Activated T-cell treated with anti-CD3 and anti-CD28 coated beads, Interleukin-2, amount 50 U/mL, for 24 hours (primary cell): Measurements from ENCODE around the gene C19orf73.

Experiments used
- DNase-seq: peaks from one replicate; pipeline ENCODE4 v3.0.0-alpha.2; 2020
- H3K27ac Mint-ChIP-seq: 2 replicates; pipeline ENCODE4 v1.8.0; 2020; ENCODE audit warnings: mild to moderate bottlenecking, mixed read lengths
- H3K27me3 Mint-ChIP-seq: 2 replicates; pipeline ENCODE4 v1.8.0; 2020; ENCODE audit warnings: mixed read lengths
- H3K36me3 Mint-ChIP-seq: 2 replicates; pipeline ENCODE4 v1.8.0; 2020; ENCODE audit warnings: low read depth, mixed read lengths
- H3K4me1 Mint-ChIP-seq: 2 replicates; pipeline ENCODE4 v1.8.0; 2020; ENCODE audit warnings: low read depth, mixed read lengths
- H3K4me3 Mint-ChIP-seq: 2 replicates; pipeline ENCODE4 v1.8.0; 2020; ENCODE audit warnings: mild to moderate bottlenecking, moderate library complexity, mixed read lengths
- H3K9me3 Mint-ChIP-seq: 2 replicates; pipeline ENCODE4 v1.8.0; 2020; ENCODE audit warnings: mixed read lengths

C19orf73 gene

GRCh38 chr19:49118565-49119410, at the start of gene C19orf73:
Gene C19orf73 (minus strand): TSS chr19:49119143. CDS start chr19:49119022, 121 bp downstream.
- Mint-ChIP-seq H3K36me3 (peaks cover 5% of the 10 kb centered on the region), H3K9me3 (no peaks in the 10 kb centered on the region), H3K27me3 (peaks cover 11% of the 10 kb centered on the region), H3K27ac (peak within 1 kb of the TSS; percentile 93), H3K4me3 (peak within 1 kb of the TSS; percentile 85), H3K4me1 (peaks cover 31% of the 10 kb centered on the region)
- DNase-seq: peak; percentile 98

GRCh38 chr19:49168421-49168820, 49.5 kb upstream of the C19orf73 start:
- peaks cover 17% of the 10 kb centered on the region for H3K27me3 Mint-ChIP-seq
- no peak overlapping the region for H3K27ac Mint-ChIP-seq
- H3K36me3 Mint-ChIP-seq: no peaks in the 10 kb centered on the region
- H3K4me1 Mint-ChIP-seq: no peaks in the 10 kb centered on the region
- DNase-seq: no peak
- H3K4me3 Mint-ChIP-seq: no peak overlapping the region
- no peaks in the 10 kb centered on the region for H3K9me3 Mint-ChIP-seq

DNA sequence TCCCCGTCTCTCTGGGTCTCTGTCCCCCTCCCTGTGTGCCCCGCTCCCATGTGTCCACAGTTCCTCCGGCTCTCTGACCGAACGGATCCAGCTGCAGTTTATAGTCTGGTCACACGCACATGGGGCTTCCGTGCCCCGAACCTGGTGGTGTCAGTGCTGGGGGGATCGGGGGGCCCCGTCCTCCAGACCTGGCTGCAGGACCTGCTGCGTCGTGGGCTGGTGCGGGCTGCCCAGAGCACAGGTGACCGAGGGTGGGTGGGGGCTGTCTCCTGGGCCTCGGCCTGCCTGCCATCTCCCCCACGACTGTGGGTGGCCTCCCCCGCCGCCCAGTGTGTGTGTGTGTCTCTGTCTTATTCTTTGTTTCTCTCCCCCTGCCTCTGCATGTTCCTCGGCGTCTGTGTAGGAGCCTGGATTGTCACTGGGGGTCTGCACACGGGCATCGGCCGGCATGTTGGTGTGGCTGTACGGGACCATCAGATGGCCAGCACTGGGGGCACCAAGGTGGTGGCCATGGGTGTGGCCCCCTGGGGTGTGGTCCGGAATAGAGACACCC, 49.0 kb upstream of the C19orf73 start:
- Mint-ChIP-seq H3K4me1 (no peaks in the 10 kb centered on the region), H3K36me3 (no peaks in the 10 kb centered on the region), H3K27me3 (peaks cover 17% of the 10 kb centered on the region), H3K4me3 (no peak overlapping the region), H3K9me3 (no peaks in the 10 kb centered on the region), H3K27ac (no peak overlapping the region)
- no peak for DNase-seq

DNA sequence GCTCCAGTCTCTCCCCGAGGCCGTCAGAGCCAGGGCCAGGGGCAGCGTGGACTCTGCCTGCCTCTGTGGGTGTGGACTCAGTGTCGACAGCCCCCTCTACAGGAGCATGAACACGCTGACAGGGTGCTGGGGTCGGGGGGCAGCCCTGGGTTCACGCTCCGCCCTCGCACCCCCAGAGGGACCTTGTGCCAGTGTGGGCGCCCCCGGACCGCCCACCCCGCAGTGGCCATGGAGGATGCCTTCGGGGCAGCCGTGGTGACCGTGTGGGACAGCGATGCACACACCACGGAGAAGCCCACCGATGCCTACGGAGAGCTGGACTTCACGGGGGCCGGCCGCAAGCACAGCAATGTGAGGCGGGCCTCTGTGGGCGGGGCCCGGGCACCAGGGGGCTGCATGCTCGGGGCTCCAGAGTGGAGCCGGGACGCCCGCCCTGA, 46.9 kb upstream of the C19orf73 start:
- Mint-ChIP-seq H3K4me3 (no peak overlapping the region), H3K4me1 (no peaks in the 10 kb centered on the region)

DNA sequence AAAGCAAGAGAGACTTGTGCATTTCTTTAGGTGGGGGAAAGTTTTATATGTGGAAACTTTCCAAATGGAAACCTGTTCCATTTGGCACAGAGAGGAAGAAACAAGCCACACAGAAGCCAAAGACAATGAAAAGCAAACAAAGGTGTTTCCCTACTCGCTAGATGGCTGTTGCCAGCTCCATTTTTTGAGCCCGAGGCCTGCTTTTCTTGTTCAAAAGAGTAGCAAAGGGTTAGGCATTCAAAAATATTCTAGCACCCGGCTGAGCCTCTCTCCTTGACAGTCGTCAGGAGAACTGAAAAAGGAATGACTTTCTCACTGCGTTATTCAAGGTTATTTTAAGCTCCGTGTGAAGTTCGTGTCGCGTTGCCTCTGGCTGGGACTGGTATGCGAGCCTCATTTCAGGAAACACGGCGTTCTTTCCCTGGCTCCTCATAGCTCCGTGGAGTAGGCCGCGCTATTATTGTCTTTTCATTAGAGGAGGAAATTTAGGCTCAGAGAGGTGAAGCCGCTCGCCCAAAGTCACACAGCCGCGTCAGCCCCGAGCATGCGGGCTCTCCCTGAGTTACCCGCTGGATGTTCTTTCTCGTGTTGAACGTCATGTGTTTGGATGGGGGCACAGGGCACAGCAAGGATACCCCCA, 46.3 kb upstream of the C19orf73 start:
- H3K4me3 Mint-ChIP-seq: no peak overlapping the region
- H3K9me3 Mint-ChIP-seq: no peaks in the 10 kb centered on the region
- no peaks in the 10 kb centered on the region for H3K36me3 Mint-ChIP-seq
- H3K4me1 Mint-ChIP-seq: no peaks in the 10 kb centered on the region
- H3K27me3 Mint-ChIP-seq: peaks cover 27% of the 10 kb centered on the region
- no peak for DNase-seq
- H3K27ac Mint-ChIP-seq: no peak overlapping the region

More for the DNA sequence above, 46.9 kb upstream of the C19orf73 start:
- DNase-seq: no peak
- peaks cover 22% of the 10 kb centered on the region for H3K27me3 Mint-ChIP-seq
- H3K27ac Mint-ChIP-seq: no peak overlapping the region
- no peaks in the 10 kb centered on the region for H3K36me3 Mint-ChIP-seq
- no peaks in the 10 kb centered on the region for H3K9me3 Mint-ChIP-seq

- H3K27me3 Mint-ChIP-seq: peaks cover 49% of the 10 kb centered on the region
- DNase-seq: no peak
Observed at GRCh38 chr19:49161987-49162386, 43.0 kb upstream of the C19orf73 start.

DNA sequence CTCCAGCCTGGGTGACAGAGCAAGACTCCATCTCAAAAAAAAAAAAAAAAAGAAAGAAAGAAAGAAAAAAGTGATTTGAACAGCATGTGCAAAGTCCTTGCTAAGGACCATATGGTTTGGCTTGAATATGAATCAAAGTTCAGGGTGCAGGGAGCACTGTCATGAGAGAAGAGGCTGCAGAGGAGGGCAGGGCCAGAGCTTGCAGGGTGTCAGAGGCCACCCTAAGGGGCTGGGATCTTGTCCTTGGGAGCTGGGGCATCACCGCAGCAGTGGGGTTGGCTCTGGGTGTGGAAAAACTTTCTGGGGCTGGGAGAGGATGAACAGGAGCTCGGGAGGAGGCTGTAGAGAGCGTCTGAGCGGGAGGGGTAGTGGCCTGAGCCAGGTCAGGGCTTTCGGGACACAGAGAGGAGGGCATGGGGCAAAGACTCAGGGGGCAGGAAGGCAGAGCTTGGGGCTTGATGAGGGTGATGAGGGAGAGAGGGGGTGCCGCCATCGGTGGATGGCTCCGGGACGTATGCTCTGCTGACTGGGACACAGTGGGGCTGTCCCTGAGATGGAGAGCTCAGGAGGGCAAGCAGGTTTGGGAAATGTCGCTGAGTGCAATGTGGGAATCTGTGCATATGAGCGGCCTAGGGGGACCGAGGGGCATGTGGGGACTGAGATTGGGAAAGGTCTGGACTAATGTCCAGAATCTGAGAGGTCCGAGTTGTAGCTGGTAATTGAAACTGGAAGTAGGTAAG, 41.7 kb upstream of the C19orf73 start:
- H3K27me3 Mint-ChIP-seq: peaks cover 52% of the 10 kb centered on the region
- peaks cover 7% of the 10 kb centered on the region for H3K4me1 Mint-ChIP-seq
- DNase-seq: no peak
- no peak overlapping the region for H3K4me3 Mint-ChIP-seq
- no peak overlapping the region for H3K27ac Mint-ChIP-seq
- H3K36me3 Mint-ChIP-seq: no peaks in the 10 kb centered on the region
- no peaks in the 10 kb centered on the region for H3K9me3 Mint-ChIP-seq

More at GRCh38 chr19:49161987-49162386, 43.0 kb upstream of the C19orf73 start:
- Mint-ChIP-seq H3K4me3 (no peak overlapping the region), H3K4me1 (peaks cover 7% of the 10 kb centered on the region), H3K36me3 (no peaks in the 10 kb centered on the region), H3K9me3 (no peaks in the 10 kb centered on the region), H3K27ac (no peak overlapping the region)

GRCh38 chr19:49157445-49158224, 38.7 kb upstream of the C19orf73 start, which contains the start of gene TRPM4:
Gene TRPM4 (plus strand): TSS chr19:49157792. CDS start chr19:49157867, 75 bp downstream.
- Mint-ChIP-seq H3K4me3 (peak within 1 kb of the TSS; percentile 55), H3K27me3 (peaks cover 76% of the 10 kb centered on the region), H3K9me3 (no peaks in the 10 kb centered on the region), H3K36me3 (no peaks in the 10 kb centered on the region), H3K27ac (no peak within 1 kb of the TSS), H3K4me1 (peaks cover 7% of the 10 kb centered on the region)
- DNase-seq: peak; percentile 70

DNA sequence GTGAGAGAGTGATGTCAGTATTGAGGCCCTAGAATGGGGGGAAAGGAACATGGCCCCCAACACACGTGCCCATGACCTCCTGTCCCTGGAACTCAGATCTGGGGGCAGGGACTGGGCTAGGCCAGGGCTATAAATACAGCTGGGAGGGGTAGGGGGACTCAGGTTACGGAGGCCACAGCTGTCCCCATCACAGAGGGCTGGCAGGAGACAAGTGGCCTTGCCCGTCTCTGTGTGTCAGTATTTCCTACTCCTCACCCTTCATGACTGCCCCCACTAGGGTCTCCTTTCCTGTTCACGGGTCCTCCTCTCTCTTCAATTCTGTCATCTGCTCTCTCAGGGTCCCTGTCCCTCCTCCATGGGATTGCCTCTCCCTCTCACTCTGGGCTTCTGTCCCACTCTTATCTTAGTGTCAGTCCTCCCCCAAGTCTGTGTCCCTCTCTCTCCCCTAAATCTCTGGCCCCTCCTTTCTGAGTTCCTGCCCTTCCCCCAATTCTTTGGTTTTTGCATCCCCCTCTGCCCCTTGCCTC, 36.9 kb upstream of the C19orf73 start:
- Mint-ChIP-seq H3K27me3 (peaks cover 84% of the 10 kb centered on the region), H3K4me1 (peaks cover 14% of the 10 kb centered on the region), H3K36me3 (no peaks in the 10 kb centered on the region), H3K9me3 (peaks cover 4% of the 10 kb centered on the region), H3K27ac (no peak overlapping the region), H3K4me3 (no peak overlapping the region)
- DNase-seq: no peak

- Mint-ChIP-seq H3K27me3 (peaks cover 81% of the 10 kb centered on the region), H3K4me1 (peaks cover 16% of the 10 kb centered on the region), H3K36me3 (no peaks in the 10 kb centered on the region), H3K27ac (no peak within 1 kb of the TSS), H3K4me3 (no peak within 1 kb of the TSS), H3K9me3 (peaks cover 4% of the 10 kb centered on the region)
- no peak for DNase-seq
Observed at GRCh38 chr19:49155005-49155819, 36.3 kb upstream of the C19orf73 start, which contains the start of gene HRC. Gene HRC (minus strand): TSS chr19:49155396. CDS start chr19:49155237, 159 bp downstream.

DNA sequence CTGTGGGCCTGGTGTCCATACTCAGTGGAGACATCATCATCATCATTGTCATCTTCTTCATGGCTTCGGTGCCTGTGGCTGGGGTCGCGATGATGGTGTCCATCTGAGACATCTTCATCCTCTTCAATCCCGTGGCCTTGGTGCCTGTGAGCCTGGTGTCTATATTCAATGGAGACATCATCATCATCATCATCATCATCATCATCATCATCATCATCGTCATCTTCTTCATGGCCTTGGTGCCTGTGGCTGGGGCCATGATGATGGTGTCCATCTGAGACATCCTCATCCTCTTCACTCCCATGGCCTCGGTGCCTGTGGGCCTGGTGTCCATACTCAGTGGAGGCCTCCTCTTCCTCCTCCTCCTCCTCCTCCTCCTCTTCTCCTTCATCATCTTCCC, 35.3 kb upstream of the C19orf73 start:
- Mint-ChIP-seq H3K27ac (no peak overlapping the region), H3K27me3 (peaks cover 82% of the 10 kb centered on the region), H3K36me3 (no peaks in the 10 kb centered on the region), H3K4me1 (peaks cover 26% of the 10 kb centered on the region), H3K9me3 (peaks cover 4% of the 10 kb centered on the region), H3K4me3 (no peak overlapping the region)
- DNase-seq: no peak

DNA sequence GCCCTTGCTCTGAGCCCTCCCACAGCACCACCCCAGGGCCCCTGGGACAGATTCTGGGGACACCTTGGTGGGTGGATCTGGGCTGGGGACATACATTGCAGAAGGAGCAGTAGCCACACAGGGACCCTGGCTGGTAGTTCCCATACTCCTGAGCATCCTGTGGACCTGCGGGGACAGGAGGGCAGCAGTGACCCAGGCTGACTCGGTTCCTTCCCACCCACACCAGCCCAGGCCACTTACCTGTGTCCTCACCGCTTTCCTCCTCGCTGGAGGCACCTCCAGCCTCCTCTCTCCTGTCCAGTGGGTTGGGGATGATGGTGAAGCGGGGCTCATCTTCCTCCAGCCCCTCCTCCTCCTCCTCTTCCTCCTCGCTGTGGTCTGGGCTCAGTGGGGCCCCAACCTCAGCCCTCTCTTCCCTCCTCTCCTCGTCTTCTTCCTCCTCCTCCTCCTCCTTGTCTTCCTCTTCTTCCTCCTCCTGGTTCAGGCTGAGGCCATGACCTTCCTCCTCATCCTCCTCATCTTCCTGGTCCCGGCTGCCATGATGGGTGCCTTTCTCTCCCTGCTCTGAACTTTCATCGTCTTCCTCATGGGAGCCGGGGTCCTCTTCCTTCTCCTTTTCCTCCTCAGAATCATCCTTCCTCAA, 34.3 kb upstream of the C19orf73 start:
- no peak overlapping the region for H3K27ac Mint-ChIP-seq
- H3K9me3 Mint-ChIP-seq: peaks cover 4% of the 10 kb centered on the region
- H3K4me1 Mint-ChIP-seq: peaks cover 29% of the 10 kb centered on the region
- H3K27me3 Mint-ChIP-seq: peaks cover 83% of the 10 kb centered on the region
- H3K4me3 Mint-ChIP-seq: no peak overlapping the region
- no peak for DNase-seq
- H3K36me3 Mint-ChIP-seq: no peaks in the 10 kb centered on the region
